HepG2 (cell line): Measurements from ENCODE around the gene SLC11A1. TPM values are rescaled to one million over a fixed set of nuclear protein-coding genes. Genes with fewer than 3 reads are reported as not detected.

Experiments
- E2F5 ChIP-seq: sonication (generic); formaldehyde crosslinking; conservative IDR thresholded peaks from 2 replicates; pipeline ENCODE4 v1.4.0; 2020; ENCODE audit warnings: missing genetic modification reagents
- GLI4 ChIP-seq: sonication (generic); formaldehyde crosslinking; IDR thresholded peaks from 2 replicates; pipeline ENCODE4 v1.5.1; 2020; ENCODE audit warnings: missing genetic modification reagents, mild to moderate bottlenecking, moderate library complexity, borderline replicate concordance
- HNF4G ChIP-seq, 2 experiments: sonication (generic) in 1 of 2; formaldehyde crosslinking in 1 of 2; IDR thresholded peaks; 2 replicates each; pipeline versions ENCODE4 v1.4.0 to v1.6.1; 2011 to 2020; ENCODE audit warnings: borderline replicate concordance in 2 of 2, low read depth in 2 of 2, mild to moderate bottlenecking in 2 of 2, low read length in 1 of 2, missing genetic modification reagents in 1 of 2, moderate library complexity in 1 of 2
- IKZF4 ChIP-seq: sonication (generic); formaldehyde crosslinking; IDR thresholded peaks from 2 replicates; pipeline ENCODE4 v1.5.1; 2020; ENCODE audit warnings: borderline replicate concordance, mild to moderate bottlenecking, low read depth, missing genetic modification reagents; ENCODE audit errors: not compliant biosample characterization
- KDM3A ChIP-seq: IDR thresholded peaks from 2 replicates; pipeline ENCODE4 v1.6.1; 2018; ENCODE audit warnings: low read depth, missing compliant biosample characterization
- MAFK ChIP-seq, 2 experiments: IDR thresholded peaks in 1 of 2; conservative IDR thresholded peaks in 1 of 2; 2 replicates each; pipeline ENCODE4 v1.6.1; 2011; ENCODE audit warnings: improper control_type of control experiment in 2 of 2, low read length in 2 of 2
- PLSCR1 ChIP-seq: sonication (generic); formaldehyde crosslinking; IDR thresholded peaks from 2 replicates; pipeline ENCODE4 v1.5.0; 2020; ENCODE audit warnings: missing genetic modification reagents, mild to moderate bottlenecking, borderline replicate concordance
- PRMT3 ChIP-seq: sonication (generic); formaldehyde crosslinking; IDR thresholded peaks from 2 replicates; pipeline ENCODE4 v1.8.1; 2022; ENCODE audit warnings: low read depth, mild to moderate bottlenecking, moderate library complexity, missing genetic modification reagents, borderline replicate concordance
- RFX3 ChIP-seq: IDR thresholded peaks from 2 replicates; pipeline ENCODE4 v1.6.1; 2016; ENCODE audit warnings: missing biosample characterization, missing genetic modification reagents
- SNAPC2 ChIP-seq: sonication (generic); formaldehyde crosslinking; IDR thresholded peaks from 2 replicates; pipeline ENCODE4 v1.8.1; 2022; ENCODE audit warnings: mild to moderate bottlenecking, missing genetic modification reagents
- TEAD3 ChIP-seq: optimal IDR thresholded peaks from 2 replicates; pipeline ENCODE3; 2016; ENCODE audit warnings: borderline replicate concordance
- ZFP62 ChIP-seq: sonication (generic); formaldehyde crosslinking; IDR thresholded peaks from 2 replicates; pipeline ENCODE4 v1.4.0; 2020; ENCODE audit warnings: missing genetic modification reagents
- ZNF121 ChIP-seq: sonication (generic); formaldehyde crosslinking; IDR thresholded peaks from 2 replicates; pipeline ENCODE4 v1.5.0; 2020; ENCODE audit warnings: mild to moderate bottlenecking, missing genetic modification reagents
- ZNF124 ChIP-seq: sonication (generic); formaldehyde crosslinking; IDR thresholded peaks from 2 replicates; pipeline ENCODE4 v1.4.0; 2020; ENCODE audit warnings: missing genetic modification reagents
- ZNF441 ChIP-seq: sonication (generic); formaldehyde crosslinking; IDR thresholded peaks from 2 replicates; pipeline ENCODE4 v1.7.0; 2021; ENCODE audit warnings: missing genetic modification reagents, borderline replicate concordance
- ZNF552 ChIP-seq: sonication (generic); formaldehyde crosslinking; IDR thresholded peaks from 2 replicates; pipeline ENCODE4 v1.9.0; 2022; ENCODE audit warnings: missing genetic modification reagents, mild to moderate bottlenecking, borderline replicate concordance
- ZNF569 ChIP-seq: sonication (generic); formaldehyde crosslinking; IDR thresholded peaks from 2 replicates; pipeline ENCODE4 v1.5.0; 2020; ENCODE audit warnings: mild to moderate bottlenecking, missing genetic modification reagents, moderate library complexity, borderline replicate concordance
- ZNF850 ChIP-seq: sonication (generic); formaldehyde crosslinking; conservative IDR thresholded peaks from 2 replicates; pipeline ENCODE4 v1.9.0; 2021; ENCODE audit warnings: mild to moderate bottlenecking, missing genetic modification reagents
- ZSCAN22 ChIP-seq: sonication (generic); formaldehyde crosslinking; IDR thresholded peaks from 2 replicates; pipeline ENCODE4 v1.4.0; 2020; ENCODE audit warnings: mild to moderate bottlenecking, missing genetic modification reagents
- polyA plus RNA-seq, 8 experiments: library from polyadenylated mRNA; depleted of rRNA in 3 of 8; stranded (reverse) in 7 of 8; unstranded in 1 of 8; fragments of >200 nt; fragmentation: Illumina TruSeq in 4 of 8; extraction: Trizol in 4 of 8; gene quantifications; 2 replicates each; pipeline versions ENCODE4 v1.2.1 to v1.2.3, GENCODE V29; 2011 to 2016; ENCODE audit warnings: low read depth in 4 of 8, missing spikeins in 1 of 8, mixed read lengths in 1 of 8; ENCODE audit not compliant: insufficient read depth in 1 of 8
- total RNA-seq, 5 experiments: library from RNA; depleted of rRNA; stranded (reverse); fragments of >200 nt; fragmentation: Illumina TruSeq; extraction: Trizol; gene quantifications; 2 replicates each; pipeline ENCODE4 v1.2.3, GENCODE V29; 2016; ENCODE audit warnings: low read depth in 1 of 5
- TF ChIP-seq, protein P1 (sequence below): sonication (generic); formaldehyde crosslinking; IDR thresholded peaks from 2 replicates; pipeline ENCODE4 v1.4.0; 2020; ENCODE audit warnings: mild to moderate bottlenecking, missing genetic modification reagents, borderline replicate concordance
- TF ChIP-seq, protein P2 (sequence below): sonication (generic); formaldehyde crosslinking; conservative IDR thresholded peaks from 2 replicates; pipeline ENCODE4 v1.8.1; 2023; ENCODE audit warnings: missing genetic modification reagents

The SLC11A1 gene
- total and polyA plus RNA-seq, 2 of the 13 experiments (the other 11 are each of a cell fraction or from before 2014, with no cell fraction given), result 0.33 to 2.3 TPM

DNA sequence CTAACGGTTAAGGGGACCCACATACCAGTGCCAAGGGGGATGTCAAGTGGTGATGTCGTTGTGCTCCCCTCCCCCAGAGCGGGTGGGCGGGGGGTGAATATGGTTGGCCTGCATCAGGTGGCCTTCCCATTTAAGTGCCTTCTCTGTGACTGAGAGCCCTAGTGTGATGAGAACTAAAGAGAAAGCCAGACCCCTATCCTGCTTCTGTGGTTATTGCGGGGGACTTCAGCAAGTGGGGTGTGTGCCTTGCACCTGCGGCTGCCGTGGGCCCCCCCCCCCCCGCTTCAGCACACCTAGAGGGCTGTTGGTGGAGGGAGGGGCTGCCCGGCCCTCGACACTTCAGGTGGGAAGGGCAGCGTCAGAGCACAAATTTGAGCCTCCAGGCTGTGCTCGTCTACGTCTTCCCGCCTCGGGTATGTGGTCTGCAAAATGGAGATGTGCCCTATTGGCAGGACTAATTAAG, 23.7 kb downstream of the SLC11A1 start (continued):
- TF ChIP-seq, protein P1, sequence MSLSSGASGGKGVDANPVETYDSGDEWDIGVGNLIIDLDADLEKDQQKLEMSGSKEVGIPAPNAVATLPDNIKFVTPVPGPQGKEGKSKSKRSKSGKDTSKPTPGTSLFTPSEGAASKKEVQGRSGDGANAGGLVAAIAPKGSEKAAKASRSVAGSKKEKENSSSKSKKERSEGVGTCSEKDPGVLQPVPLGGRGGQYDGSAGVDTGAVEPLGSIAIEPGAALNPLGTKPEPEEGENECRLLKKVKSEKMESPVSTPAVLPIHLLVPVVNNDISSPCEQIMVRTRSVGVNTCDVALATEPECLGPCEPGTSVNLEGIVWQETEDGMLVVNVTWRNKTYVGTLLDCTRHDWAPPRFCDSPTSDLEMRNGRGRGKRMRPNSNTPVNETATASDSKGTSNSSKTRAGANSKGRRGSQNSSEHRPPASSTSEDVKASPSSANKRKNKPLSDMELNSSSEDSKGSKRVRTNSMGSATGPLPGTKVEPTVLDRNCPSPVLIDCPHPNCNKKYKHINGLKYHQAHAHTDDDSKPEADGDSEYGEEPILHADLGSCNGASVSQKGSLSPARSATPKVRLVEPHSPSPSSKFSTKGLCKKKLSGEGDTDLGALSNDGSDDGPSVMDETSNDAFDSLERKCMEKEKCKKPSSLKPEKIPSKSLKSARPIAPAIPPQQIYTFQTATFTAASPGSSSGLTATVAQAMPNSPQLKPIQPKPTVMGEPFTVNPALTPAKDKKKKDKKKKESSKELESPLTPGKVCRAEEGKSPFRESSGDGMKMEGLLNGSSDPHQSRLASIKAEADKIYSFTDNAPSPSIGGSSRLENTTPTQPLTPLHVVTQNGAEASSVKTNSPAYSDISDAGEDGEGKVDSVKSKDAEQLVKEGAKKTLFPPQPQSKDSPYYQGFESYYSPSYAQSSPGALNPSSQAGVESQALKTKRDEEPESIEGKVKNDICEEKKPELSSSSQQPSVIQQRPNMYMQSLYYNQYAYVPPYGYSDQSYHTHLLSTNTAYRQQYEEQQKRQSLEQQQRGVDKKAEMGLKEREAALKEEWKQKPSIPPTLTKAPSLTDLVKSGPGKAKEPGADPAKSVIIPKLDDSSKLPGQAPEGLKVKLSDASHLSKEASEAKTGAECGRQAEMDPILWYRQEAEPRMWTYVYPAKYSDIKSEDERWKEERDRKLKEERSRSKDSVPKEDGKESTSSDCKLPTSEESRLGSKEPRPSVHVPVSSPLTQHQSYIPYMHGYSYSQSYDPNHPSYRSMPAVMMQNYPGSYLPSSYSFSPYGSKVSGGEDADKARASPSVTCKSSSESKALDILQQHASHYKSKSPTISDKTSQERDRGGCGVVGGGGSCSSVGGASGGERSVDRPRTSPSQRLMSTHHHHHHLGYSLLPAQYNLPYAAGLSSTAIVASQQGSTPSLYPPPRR (CRISPR knock-in tag), result no peak; the same call in 1 of the 2 replicates
- TF ChIP-seq RFX3, result no peak
- peak; percentile 61; the same call in 1 of the 2 replicates for TF ChIP-seq ZNF569
- TF ChIP-seq HNF4G (IDR thresholded peaks at IDR 0.05; ENCODE audit: borderline replicate concordance, low read depth, low read length), result peak; percentile 64
- TF ChIP-seq HNF4G (CRISPR knock-in tag; IDR thresholded peaks at IDR 0.05; ENCODE audit: borderline replicate concordance, low read depth), result no peak
- no peak; the same call in none of the 2 replicates for TF ChIP-seq ZNF441 (CRISPR knock-in tag)
- peak; percentile 68; the same call in 1 of the 2 replicates for TF ChIP-seq PLSCR1 (CRISPR knock-in tag)
- peak; percentile 35; the same call in 1 of the 2 replicates for TF ChIP-seq ZNF121 (CRISPR knock-in tag)
- peak; percentile 89; the same call in 1 of the 2 replicates for TF ChIP-seq GLI4 (CRISPR knock-in tag)
- no peak for TF ChIP-seq ZNF850 (CRISPR knock-in tag)
- TF ChIP-seq, protein P2, sequence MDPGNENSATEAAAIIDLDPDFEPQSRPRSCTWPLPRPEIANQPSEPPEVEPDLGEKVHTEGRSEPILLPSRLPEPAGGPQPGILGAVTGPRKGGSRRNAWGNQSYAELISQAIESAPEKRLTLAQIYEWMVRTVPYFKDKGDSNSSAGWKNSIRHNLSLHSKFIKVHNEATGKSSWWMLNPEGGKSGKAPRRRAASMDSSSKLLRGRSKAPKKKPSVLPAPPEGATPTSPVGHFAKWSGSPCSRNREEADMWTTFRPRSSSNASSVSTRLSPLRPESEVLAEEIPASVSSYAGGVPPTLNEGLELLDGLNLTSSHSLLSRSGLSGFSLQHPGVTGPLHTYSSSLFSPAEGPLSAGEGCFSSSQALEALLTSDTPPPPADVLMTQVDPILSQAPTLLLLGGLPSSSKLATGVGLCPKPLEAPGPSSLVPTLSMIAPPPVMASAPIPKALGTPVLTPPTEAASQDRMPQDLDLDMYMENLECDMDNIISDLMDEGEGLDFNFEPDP (CRISPR knock-in tag), result no peak
- TF ChIP-seq ZSCAN22, result no peak; the same call in 1 of the 2 replicates
- peak; percentile 28 for TF ChIP-seq IKZF4 (CRISPR knock-in tag)
- TF ChIP-seq ZFP62, result no peak
- TF ChIP-seq ZNF552 (CRISPR knock-in tag), result 0 out of 2 replicates have a peak, but pooled peaks have one; percentile 39
- no peak for TF ChIP-seq TEAD3 (CRISPR knock-in tag)
- TF ChIP-seq SNAPC2 (CRISPR knock-in tag), result peak; percentile 83; the same call in 1 of the 2 replicates
- TF ChIP-seq E2F5, result no peak
- TF ChIP-seq MAFK (conservative IDR thresholded peaks at IDR 0.05 in 1 of 2, IDR thresholded peaks at IDR 0.05 in 1 of 2; ENCODE audit: low read length in 2 of 2), result no peak
- no peak for TF ChIP-seq ZNF124 (CRISPR knock-in tag)
- 0 out of 2 replicates have a peak, but pooled peaks have one; percentile 68 for TF ChIP-seq KDM3A (CRISPR knock-in tag)
- TF ChIP-seq PRMT3, result no peak
